Measurements from ENCODE around the gene SMIM14.

The SMIM14 gene

DNA sequence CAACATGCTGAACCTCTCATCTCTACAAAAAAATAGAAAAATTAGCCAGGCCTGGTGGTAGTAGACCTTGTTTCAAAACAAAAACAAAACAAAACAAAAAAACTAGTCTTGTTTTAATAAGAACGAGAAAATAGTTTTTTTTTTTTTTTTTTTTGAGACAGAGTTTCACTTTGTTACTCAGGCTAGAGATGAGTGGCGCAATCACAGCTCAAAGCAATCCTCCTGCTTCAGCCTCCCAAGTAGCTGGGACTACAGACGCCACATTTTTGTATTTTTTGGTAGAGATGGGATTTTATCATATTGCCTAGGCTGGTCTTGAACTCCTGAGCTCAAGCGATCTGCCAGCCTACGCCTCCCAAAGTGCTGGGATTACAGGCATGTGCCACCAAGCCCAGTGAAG lies 63.7 kb downstream of the SMIM14 start:
- TF ChIP-seq, protein P1, sequence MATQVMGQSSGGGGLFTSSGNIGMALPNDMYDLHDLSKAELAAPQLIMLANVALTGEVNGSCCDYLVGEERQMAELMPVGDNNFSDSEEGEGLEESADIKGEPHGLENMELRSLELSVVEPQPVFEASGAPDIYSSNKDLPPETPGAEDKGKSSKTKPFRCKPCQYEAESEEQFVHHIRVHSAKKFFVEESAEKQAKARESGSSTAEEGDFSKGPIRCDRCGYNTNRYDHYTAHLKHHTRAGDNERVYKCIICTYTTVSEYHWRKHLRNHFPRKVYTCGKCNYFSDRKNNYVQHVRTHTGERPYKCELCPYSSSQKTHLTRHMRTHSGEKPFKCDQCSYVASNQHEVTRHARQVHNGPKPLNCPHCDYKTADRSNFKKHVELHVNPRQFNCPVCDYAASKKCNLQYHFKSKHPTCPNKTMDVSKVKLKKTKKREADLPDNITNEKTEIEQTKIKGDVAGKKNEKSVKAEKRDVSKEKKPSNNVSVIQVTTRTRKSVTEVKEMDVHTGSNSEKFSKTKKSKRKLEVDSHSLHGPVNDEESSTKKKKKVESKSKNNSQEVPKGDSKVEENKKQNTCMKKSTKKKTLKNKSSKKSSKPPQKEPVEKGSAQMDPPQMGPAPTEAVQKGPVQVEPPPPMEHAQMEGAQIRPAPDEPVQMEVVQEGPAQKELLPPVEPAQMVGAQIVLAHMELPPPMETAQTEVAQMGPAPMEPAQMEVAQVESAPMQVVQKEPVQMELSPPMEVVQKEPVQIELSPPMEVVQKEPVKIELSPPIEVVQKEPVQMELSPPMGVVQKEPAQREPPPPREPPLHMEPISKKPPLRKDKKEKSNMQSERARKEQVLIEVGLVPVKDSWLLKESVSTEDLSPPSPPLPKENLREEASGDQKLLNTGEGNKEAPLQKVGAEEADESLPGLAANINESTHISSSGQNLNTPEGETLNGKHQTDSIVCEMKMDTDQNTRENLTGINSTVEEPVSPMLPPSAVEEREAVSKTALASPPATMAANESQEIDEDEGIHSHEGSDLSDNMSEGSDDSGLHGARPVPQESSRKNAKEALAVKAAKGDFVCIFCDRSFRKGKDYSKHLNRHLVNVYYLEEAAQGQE (IDR thresholded peaks at IDR 0.05; ENCODE audit: insufficient read depth in 1 of 2, low read depth in 2 of 2, low read length in 2 of 2) = no peak
- TF ChIP-seq FOXP2 (optimal IDR thresholded peaks at IDR 0.05; ENCODE audit: borderline replicate concordance, extremely low read depth, extremely low read length, insufficient read depth) (no peak), TAF1 (IDR thresholded peaks at IDR 0.05; ENCODE audit: borderline replicate concordance, insufficient read depth, low read length) (no peak)

DNA sequence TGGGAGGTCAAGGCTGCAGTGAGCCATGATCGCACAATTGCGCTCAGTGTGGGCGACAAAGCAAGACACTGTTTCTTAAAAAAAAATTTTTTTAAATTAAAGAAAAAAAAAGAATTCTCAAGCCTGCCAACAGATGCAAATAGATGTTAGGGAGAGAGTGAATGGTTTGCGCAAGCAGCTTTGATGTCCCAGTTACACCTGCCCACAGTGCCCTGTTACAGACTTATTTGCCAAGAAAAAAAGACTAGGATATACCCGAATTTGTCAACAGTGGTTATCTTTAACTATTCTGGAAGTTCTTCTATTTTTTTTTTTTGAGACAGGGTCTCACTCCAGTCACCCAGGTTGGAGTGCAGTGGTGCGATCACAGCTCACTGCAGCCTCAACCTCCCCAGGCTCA lies 67.2 kb downstream of the SMIM14 start:
- TF ChIP-seq FOXP2 (optimal IDR thresholded peaks at IDR 0.05; ENCODE audit: borderline replicate concordance, extremely low read depth, extremely low read length, insufficient read depth) = no peak

DNA sequence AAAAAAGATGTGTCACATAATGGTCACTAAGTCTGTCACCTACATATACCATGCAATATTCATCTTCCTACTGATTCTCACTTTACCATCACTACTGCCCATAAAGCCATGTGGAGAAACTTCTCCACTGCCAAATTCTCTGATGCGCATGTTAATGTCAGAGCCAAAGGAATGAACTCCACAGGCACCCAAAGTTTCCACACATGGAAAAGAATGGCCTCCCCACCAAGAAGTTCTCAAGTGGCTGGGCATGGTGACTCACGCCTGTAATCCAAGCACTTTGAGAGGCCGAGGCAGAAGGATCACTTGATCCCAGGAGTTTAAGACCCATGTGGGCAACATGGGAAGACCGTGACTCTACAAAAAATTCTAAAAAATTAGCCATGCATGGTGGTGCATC lies 67.6 kb downstream of the SMIM14 start:
- TF ChIP-seq, protein P1 (IDR thresholded peaks at IDR 0.05; ENCODE audit: insufficient read depth in 1 of 2, low read depth in 2 of 2, low read length in 2 of 2) = no peak
- no peak for TF ChIP-seq POLR2AphosphoS5 (IDR thresholded peaks at IDR 0.05; ENCODE audit: low read depth, low read length)
- no peak for TF ChIP-seq SIN3A (IDR thresholded peaks at IDR 0.05; ENCODE audit: borderline replicate concordance, insufficient read depth, low read length)
- no peak for TF ChIP-seq TAF1 (IDR thresholded peaks at IDR 0.05; ENCODE audit: borderline replicate concordance, insufficient read depth, low read length)
- no peak for TF ChIP-seq FOXP2 (optimal IDR thresholded peaks at IDR 0.05; ENCODE audit: borderline replicate concordance, extremely low read depth, extremely low read length, insufficient read depth)

DNA sequence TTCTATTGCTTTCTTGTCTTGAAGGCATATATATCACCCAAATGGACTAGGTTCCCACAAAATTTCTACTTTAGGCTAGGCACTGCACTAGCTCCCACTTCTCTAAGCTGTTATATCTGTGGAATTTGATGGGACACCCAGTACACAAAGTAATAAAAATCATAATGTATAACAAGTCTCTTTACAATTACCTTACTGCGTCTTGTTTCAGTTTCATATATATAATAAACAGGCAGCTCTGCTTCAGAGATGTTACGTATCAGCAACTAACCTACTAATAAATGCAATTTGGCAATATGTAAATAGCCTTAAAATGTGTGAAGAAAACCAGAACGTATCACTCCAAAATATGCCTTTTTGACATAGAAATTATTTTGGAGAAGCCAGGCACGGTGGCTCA lies 69.5 kb downstream of the SMIM14 start:
- TF ChIP-seq TAF1 (IDR thresholded peaks at IDR 0.05; ENCODE audit: borderline replicate concordance, insufficient read depth, low read length) (no peak), POLR2AphosphoS5 (IDR thresholded peaks at IDR 0.05; ENCODE audit: low read depth, low read length) (no peak), SIN3A (IDR thresholded peaks at IDR 0.05; ENCODE audit: borderline replicate concordance, insufficient read depth, low read length) (no peak), FOXP2 (optimal IDR thresholded peaks at IDR 0.05; ENCODE audit: borderline replicate concordance, extremely low read depth, extremely low read length, insufficient read depth) (no peak)
- TF ChIP-seq, protein P1 (IDR thresholded peaks at IDR 0.05; ENCODE audit: insufficient read depth in 1 of 2, low read depth in 2 of 2, low read length in 2 of 2) = no peak

DNA sequence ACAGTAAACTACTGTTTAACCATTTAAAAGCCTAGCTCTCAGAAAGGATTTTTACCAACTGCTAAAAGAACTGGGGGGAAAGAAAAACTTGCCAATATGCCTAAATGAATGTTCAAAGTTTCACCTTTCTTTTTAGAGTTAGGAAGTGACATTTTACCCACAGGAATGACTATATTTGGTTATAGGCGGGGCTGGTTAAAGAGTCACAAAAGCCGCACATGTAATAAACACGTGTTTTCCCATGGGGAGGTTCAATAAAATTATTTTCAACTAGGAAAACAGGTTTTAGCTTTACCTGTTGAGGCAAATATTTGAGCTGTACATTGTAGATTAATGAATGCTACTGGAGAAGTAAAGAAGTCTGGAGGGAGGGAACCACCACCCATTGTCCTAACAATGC lies 69.9 kb downstream of the SMIM14 start:
- TF ChIP-seq TAF1 (IDR thresholded peaks at IDR 0.05; ENCODE audit: borderline replicate concordance, insufficient read depth, low read length) (no peak), SIN3A (IDR thresholded peaks at IDR 0.05; ENCODE audit: borderline replicate concordance, insufficient read depth, low read length) (no peak), POLR2AphosphoS5 (IDR thresholded peaks at IDR 0.05; ENCODE audit: low read depth, low read length) (no peak), FOXP2 (optimal IDR thresholded peaks at IDR 0.05; ENCODE audit: borderline replicate concordance, extremely low read depth, extremely low read length, insufficient read depth) (no peak)
- TF ChIP-seq, protein P1 (IDR thresholded peaks at IDR 0.05; ENCODE audit: insufficient read depth in 1 of 2, low read depth in 2 of 2, low read length in 2 of 2) = no peak
